ENCODE data around the gene FGF5. TPM values are rescaled to one million over a fixed set of nuclear protein-coding genes. Genes with fewer than 3 reads are reported as not detected.
"Not testable (repeated sequence)": the region's sequence is repeated elsewhere in the genome, so short reads cannot be mapped to it uniquely, and the experiment has no call there.

FGF5 gene
- total and polyA plus RNA-seq, 5 donors, result not detected

DNA sequence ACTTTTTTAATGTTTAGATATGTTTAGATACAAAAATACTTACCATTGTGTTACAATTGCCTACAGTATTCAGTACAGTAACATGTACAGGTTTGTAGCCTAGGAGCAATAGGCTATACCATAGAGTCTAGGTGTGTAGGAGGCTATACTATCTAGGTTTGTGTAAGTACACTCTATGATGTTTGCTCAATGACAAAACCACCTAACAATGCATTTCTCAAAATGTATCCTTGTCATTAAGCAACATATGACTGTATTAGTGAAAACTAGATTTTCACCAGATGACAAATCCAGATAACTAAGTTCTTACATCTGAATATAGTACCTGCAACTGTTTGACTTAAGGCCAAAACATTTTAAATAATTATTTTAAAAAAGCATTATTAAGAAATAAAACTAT lies 49.4 kb downstream of the FGF5 start:
- intact Hi-C loops (cut with DNase I), result not testable (repeated sequence)

DNA sequence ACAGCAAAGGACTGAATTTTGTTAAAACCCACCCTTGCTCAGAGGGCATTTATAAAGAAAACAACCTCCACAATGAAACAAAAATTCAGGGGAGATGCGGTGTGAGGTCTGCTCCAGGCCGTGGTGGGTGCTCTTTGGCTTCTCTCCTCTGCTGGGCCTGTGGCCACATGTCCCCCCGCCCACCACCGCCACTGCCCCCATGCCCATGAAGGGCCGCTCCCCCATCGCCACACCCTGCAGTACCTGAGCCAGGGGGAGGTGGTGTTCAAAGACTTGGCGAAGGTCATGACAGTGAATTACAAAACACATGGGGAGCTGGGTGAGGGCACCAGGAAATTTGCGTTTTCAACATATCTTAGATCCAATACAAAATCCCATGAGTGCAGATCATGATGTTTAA lies 54.9 kb downstream of the FGF5 start:
- H3K4me3 ChIP-seq (ENCODE audit: low read length), result no peak overlapping the region
- H3K27me3 ChIP-seq (ENCODE audit: control insufficient read depth, insufficient read depth), result no peaks in the 10 kb centered on the region
- no peak for ATAC-seq
- no peak overlapping the region for H3K27ac ChIP-seq (ENCODE audit: low read length)
- WGBS, result 95% methylated on average over 8 of the region's 8 CpGs
- intact Hi-C loops (cut with DNase I), result no loop called here
- H3K9me3 ChIP-seq (ENCODE audit: control insufficient read depth, low read length), result no peaks in the 10 kb centered on the region
- no peak for DNase-seq
- no peaks in the 10 kb centered on the region for H3K4me1 ChIP-seq (ENCODE audit: control insufficient read depth, insufficient read depth, low read length)

More for the DNA sequence above, 49.4 kb downstream of the FGF5 start:
- ATAC-seq; H3K27ac ChIP-seq (ENCODE audit: low read length); DNase-seq; H3K4me1 ChIP-seq (ENCODE audit: control insufficient read depth, insufficient read depth, low read length); H3K4me3 ChIP-seq (ENCODE audit: low read length); H3K9me3 ChIP-seq (ENCODE audit: control insufficient read depth, low read length); H3K27me3 ChIP-seq (ENCODE audit: control insufficient read depth, insufficient read depth): not testable (repeated sequence)

DNA sequence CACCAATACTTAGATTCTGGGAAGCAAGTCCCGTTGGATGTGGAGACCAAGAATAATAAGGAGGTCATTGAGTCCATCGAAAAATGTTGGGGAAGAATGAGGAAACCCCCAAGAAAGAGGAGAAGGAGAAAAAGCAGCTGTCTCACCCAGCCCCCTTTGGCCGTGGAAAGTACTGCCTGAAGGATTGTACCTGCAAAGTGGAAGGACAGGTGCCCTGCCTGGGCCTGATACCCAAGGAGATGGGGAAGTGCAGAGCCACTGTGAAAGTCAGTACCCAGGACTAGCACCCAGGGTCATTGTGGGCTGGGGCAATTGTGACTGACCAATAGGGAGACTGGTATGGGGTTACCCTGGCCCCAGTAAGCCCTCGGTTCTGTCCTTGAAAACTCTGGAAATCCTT lies 55.3 kb downstream of the FGF5 start:
- H3K9me3 ChIP-seq (ENCODE audit: control insufficient read depth, low read length), result no peaks in the 10 kb centered on the region
- intact Hi-C loops (cut with DNase I), result no loop called here

DNA sequence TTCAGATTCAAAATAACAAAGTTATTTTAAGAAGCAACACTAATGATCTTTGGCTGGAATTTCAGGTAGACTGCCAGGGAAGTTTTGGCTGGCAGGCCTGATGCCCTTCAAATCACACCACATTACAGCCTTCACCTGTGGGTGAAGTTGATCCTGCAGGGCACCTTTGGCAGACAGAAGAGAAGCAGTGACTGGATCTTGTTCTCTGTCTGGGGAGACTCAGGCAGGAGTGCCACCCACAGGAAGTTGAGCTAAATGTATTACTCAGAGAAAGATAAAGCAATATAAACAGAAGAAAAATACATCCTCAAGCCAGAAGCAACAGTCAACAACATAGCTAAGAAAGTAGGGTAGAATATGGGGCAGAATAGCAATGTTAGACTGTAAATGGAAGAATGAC lies 56.3 kb downstream of the FGF5 start:
- Histone ChIP-seq H3K27ac (ENCODE audit: low read length) (no peak overlapping the region), H3K4me1 (ENCODE audit: control insufficient read depth, insufficient read depth, low read length) (no peaks in the 10 kb centered on the region), H3K4me3 (ENCODE audit: low read length) (no peak overlapping the region), H3K9me3 (ENCODE audit: control insufficient read depth, low read length) (no peaks in the 10 kb centered on the region), H3K27me3 (ENCODE audit: control insufficient read depth, insufficient read depth) (no peaks in the 10 kb centered on the region)
- DNase-seq (no peak), ATAC-seq (peak in 1 of 2 donors; percentile 14)
- intact Hi-C loops (cut with DNase I), result no loop called here

More for the DNA sequence above, 55.3 kb downstream of the FGF5 start:
- no peak for ATAC-seq
- Histone ChIP-seq H3K4me3 (ENCODE audit: low read length) (no peak overlapping the region), H3K4me1 (ENCODE audit: control insufficient read depth, insufficient read depth, low read length) (no peaks in the 10 kb centered on the region), H3K27ac (ENCODE audit: low read length) (no peak overlapping the region), H3K27me3 (ENCODE audit: control insufficient read depth, insufficient read depth) (no peaks in the 10 kb centered on the region)
- DNase-seq, result no peak
- 78% methylated on average over 4 of the region's 4 CpGs for WGBS

DNA sequence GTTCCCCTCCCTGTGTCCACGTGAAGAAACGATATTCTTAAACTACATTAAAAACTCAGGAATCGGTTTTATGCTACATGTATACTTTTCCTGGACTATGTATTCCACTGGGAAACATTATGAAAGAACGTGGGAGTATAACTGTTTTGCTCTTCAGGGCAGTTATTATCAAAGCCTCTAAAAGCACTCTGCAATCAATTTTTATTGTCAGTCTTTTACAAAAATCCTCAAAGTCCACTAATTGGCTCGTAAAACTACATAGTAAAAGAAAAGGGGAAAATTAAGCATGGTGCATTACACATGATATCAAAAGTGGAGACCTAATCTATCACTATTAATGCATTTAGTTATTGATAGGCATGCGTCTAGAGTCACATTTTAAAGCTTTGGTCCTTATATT lies 57.7 kb downstream of the FGF5 start:
- Histone ChIP-seq H3K9me3 (ENCODE audit: control insufficient read depth, low read length) (no peaks in the 10 kb centered on the region), H3K4me1 (ENCODE audit: control insufficient read depth, insufficient read depth, low read length) (no peaks in the 10 kb centered on the region), H3K27me3 (ENCODE audit: control insufficient read depth, insufficient read depth) (no peaks in the 10 kb centered on the region), H3K27ac (ENCODE audit: low read length) (no peak overlapping the region), H3K4me3 (ENCODE audit: low read length) (no peak overlapping the region)
- 73% methylated on average over 6 of the region's 6 CpGs for WGBS
- ATAC-seq, result no peak
- DNase-seq, result no peak
- intact Hi-C loops (cut with DNase I), result no loop called here

DNA sequence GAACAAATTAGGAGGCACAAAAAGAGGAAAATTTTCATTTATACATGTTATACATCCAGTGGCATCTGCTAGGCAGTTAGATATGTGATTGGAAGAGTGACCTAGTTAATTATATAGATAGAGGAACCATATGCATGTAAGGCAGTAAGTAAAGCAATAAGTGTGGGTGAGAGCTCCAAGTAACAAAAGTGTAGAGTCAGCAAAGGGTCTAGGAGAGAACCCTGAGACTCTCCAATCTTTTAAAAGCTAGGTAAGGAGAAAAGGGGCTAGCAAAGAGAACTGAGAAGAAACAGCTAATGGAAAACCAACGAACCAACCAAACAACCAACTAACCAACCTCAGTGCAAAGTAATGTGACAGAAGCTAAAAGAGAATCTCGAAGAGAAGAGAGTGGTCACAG lies 65.2 kb downstream of the FGF5 start:
- Histone ChIP-seq H3K27me3 (ENCODE audit: control insufficient read depth, insufficient read depth) (peaks cover 3% of the 10 kb centered on the region), H3K4me3 (ENCODE audit: low read length) (no peak overlapping the region), H3K4me1 (ENCODE audit: control insufficient read depth, insufficient read depth, low read length) (no peaks in the 10 kb centered on the region), H3K27ac (ENCODE audit: low read length) (no peak overlapping the region), H3K9me3 (ENCODE audit: control insufficient read depth, low read length) (no peaks in the 10 kb centered on the region)
- intact Hi-C loops (cut with DNase I), result loop anchor here in 1 of 4 donors (10.0 kb wide), 1 partner anchor 1377 kb away; no protein-coding TSS in a partner anchor
- DNase-seq (no peak), ATAC-seq (no peak)
- 70% methylated on average over 2 of the region's 2 CpGs for WGBS

DNA sequence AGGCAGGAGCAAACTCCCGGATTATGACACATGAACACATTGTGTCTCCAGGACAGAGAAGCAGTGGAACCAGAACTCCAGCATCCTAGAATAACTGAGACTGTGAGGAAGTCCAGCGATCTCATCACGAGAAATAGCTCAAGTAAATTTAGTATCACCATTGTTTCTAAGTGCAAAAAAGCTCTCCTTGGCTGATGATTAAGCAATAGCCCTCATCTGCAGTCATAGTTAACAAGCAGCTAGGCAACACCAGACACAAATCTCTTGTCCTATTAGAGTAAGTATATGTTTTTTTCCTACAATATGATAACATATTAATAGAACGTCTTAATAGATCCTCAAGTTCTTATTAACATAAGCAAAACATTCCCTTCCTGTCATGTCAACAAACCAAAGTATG lies 66.7 kb downstream of the FGF5 start:
- no peak for DNase-seq
- Histone ChIP-seq H3K4me1 (ENCODE audit: control insufficient read depth, insufficient read depth, low read length) (no peaks in the 10 kb centered on the region), H3K27ac (ENCODE audit: low read length) (no peak overlapping the region), H3K4me3 (ENCODE audit: low read length) (no peak overlapping the region), H3K27me3 (ENCODE audit: control insufficient read depth, insufficient read depth) (peaks cover 3% of the 10 kb centered on the region), H3K9me3 (ENCODE audit: control insufficient read depth, low read length) (no peaks in the 10 kb centered on the region)
- WGBS, result 57% methylated on average over 4 of the region's 4 CpGs
- ATAC-seq, result no peak
- intact Hi-C loops (cut with DNase I), result loop anchor here in 1 of 4 donors (10.0 kb wide), 1 partner anchor 1378 kb away; no protein-coding TSS in a partner anchor

DNA sequence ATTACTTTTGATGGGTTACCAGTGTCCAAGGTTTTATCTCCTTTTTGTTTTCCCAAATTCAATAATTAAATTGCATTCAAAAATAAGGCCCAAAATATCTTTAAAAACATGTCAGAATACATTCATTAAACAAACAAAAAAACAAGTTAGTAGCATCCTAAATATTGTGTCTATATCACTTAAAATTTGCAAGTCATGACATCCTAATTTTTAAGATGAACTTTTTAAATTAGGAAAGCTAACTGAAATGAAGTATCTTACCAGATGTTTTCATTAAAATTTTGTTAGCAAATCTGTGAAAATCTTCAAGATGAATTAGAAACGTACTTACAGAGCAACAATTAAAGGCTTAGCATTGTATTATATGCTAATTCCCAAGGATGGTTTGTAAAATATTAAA lies 68.1 kb downstream of the FGF5 start:
- no peak for DNase-seq
- H3K27ac ChIP-seq (ENCODE audit: low read length), result no peak overlapping the region
- 57% methylated on average over 1 of the region's 1 CpG for WGBS
- H3K4me1 ChIP-seq (ENCODE audit: control insufficient read depth, insufficient read depth, low read length), result no peaks in the 10 kb centered on the region
- H3K9me3 ChIP-seq (ENCODE audit: control insufficient read depth, low read length), result no peaks in the 10 kb centered on the region
- no peak for ATAC-seq
- H3K4me3 ChIP-seq (ENCODE audit: low read length), result no peak overlapping the region
- H3K27me3 ChIP-seq (ENCODE audit: control insufficient read depth, insufficient read depth), result peaks cover 3% of the 10 kb centered on the region
- intact Hi-C loops (cut with DNase I), result loop anchor here in 1 of 4 donors (10.0 kb wide), 1 partner anchor 1380 kb away; no protein-coding TSS in a partner anchor

DNA sequence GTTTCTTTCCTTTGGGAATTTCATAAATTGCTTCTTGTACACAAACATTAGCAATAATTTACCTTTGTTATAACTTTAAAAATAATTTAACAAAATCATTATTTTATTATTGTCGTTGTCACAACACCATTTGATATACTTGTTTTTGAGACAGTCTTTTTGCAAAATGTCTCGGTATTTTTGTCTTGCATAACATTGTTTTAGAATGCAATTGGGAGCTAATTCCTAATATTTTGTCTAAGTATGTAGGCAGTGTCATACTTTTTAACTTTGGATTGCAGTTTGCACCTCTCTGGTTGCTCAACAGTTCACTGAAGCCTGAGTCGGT lies 68.7 kb downstream of the FGF5 start:
- Histone ChIP-seq H3K27ac (ENCODE audit: low read length) (no peak overlapping the region), H3K27me3 (ENCODE audit: control insufficient read depth, insufficient read depth) (peaks cover 3% of the 10 kb centered on the region)
- 12% methylated on average over 3 of the region's 3 CpGs for WGBS

DNA sequence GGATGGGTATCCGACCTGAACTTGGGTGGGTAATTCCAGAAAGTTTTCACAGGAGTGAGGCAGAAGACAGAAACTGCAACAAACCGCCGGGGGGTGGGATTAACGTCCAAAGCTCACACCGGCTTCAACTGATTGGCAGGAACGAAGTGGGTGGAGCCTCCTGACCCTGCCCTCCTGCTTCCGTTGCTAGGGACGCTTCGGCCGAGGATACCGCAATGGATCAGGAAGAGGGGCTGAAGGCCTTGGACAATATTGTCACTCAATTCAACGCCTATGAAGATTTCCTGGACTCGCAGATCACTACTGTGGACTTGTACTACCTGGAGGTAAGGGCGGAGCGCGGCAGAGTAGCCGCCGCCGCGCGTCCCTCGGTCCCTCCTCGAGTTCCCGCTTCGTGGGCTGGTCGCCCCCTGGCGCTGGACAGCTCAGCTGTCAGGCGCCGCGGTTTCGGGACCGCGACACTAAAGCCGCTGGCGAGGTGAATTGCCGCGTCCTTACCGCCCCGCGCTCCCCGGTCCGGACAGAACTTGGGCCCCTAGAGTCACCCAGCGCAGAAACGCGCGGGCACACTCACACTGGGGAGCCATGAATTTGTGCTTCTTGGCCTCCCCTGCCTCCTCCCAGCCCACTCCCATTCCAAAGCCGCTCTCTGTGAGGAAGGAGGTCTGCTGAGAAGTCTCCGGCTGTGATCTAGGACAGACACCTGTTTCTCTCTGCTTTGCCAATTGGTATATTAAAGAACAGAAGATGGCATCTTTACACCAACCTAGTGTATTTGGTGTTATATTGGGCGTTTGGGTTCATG lies 69.3 kb downstream of the FGF5 start, which contains the start of gene CFAP299:
Gene CFAP299, plus strand, starts transcription at position 177 of the 805 bp plus-strand sequence.
- no peak within 1 kb of the TSS for H3K27ac ChIP-seq (ENCODE audit: low read length)
- intact Hi-C loops (cut with DNase I), result loop anchor here in 1 of 4 donors (10.0 kb wide), 1 partner anchor 1381 kb away; no protein-coding TSS in a partner anchor
- no peaks in the 10 kb centered on the region for H3K4me1 ChIP-seq (ENCODE audit: control insufficient read depth, insufficient read depth, low read length)
- DNase-seq, result peak; percentile 87 to 94 (median 88)
- ATAC-seq, result peak; percentile 98 to 99
- under 1% methylated on average over 49 of the region's 49 CpGs for WGBS
- H3K9me3 ChIP-seq (ENCODE audit: control insufficient read depth, low read length), result no peaks in the 10 kb centered on the region
- H3K4me3 ChIP-seq (ENCODE audit: low read length), result peak within 1 kb of the TSS; percentile 60
- peaks cover 3% of the 10 kb centered on the region for H3K27me3 ChIP-seq (ENCODE audit: control insufficient read depth, insufficient read depth)

More for the DNA sequence above, 68.7 kb downstream of the FGF5 start:
- intact Hi-C loops (cut with DNase I), result loop anchor here in 1 of 4 donors (10.0 kb wide), 1 partner anchor 1380 kb away; no protein-coding TSS in a partner anchor
- DNase-seq (no peak), ATAC-seq (no peak)
- Histone ChIP-seq H3K4me3 (ENCODE audit: low read length) (peak overlapping the region; percentile 60), H3K9me3 (ENCODE audit: control insufficient read depth, low read length) (no peaks in the 10 kb centered on the region), H3K4me1 (ENCODE audit: control insufficient read depth, insufficient read depth, low read length) (no peaks in the 10 kb centered on the region)

DNA sequence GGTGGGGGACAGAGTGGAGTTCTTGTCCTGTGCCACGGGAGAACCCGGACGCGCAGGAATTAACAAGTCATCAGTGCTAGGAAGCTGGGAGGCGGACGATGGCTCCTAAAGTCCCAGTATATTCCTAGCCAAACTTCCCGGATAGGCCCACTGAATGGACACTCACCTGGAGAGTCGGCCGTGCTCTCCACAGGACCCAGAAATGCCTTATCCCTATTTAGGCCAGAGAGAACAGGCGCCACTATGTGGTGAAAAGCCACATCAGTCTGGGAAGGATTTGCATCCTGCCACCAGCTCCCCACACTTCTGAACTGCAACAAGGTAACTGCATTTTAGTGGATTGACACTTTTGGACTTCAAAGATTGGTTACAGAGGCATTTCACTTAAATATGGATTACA lies 70.1 kb downstream of the FGF5 start:
- peak in 1 of 3 donors; percentile 37 for DNase-seq
- ATAC-seq, result peak; percentile 27 to 47
- intact Hi-C loops (cut with DNase I), result loop anchor here in 1 of 4 donors (10.0 kb wide), 1 partner anchor 1382 kb away; no protein-coding TSS in a partner anchor

More for the DNA sequence above, 70.1 kb downstream of the FGF5 start:
- Histone ChIP-seq H3K4me1 (ENCODE audit: control insufficient read depth, insufficient read depth, low read length) (no peaks in the 10 kb centered on the region), H3K9me3 (ENCODE audit: control insufficient read depth, low read length) (no peaks in the 10 kb centered on the region), H3K27me3 (ENCODE audit: control insufficient read depth, insufficient read depth) (peaks cover 3% of the 10 kb centered on the region), H3K27ac (ENCODE audit: low read length) (no peak overlapping the region), H3K4me3 (ENCODE audit: low read length) (no peak overlapping the region)
- 12% methylated on average over 10 of the region's 10 CpGs for WGBS
